Ureter (tissue), 1 donor: Measurements from ENCODE around the gene NOTUM. TPM values are rescaled to one million over a fixed set of nuclear protein-coding genes. Genes with fewer than 3 reads are reported as not detected.

Experiments
- DNase-seq: peaks from one replicate; pipeline ENCODE4 v3.0.0-alpha.2; 2020; ENCODE audit warnings: low spot score
- total RNA-seq: library from RNA; stranded (reverse); gene quantifications from one replicate; pipeline ENCODE4 v1.2.4, GENCODE V29; 2023
- donor health status: DM: yes; HTN: yes; CAD: no.

NOTUM gene
- total RNA-seq, 1 donor from 2014 or later = 4.0 TPM

GRCh38 chr17:81935709-81936084 is 25.3 kb downstream of the NOTUM start:
- DNase-seq = no peak

- DNase-seq = no peak
Measured at GRCh38 chr17:81934850-81935708, 25.9 kb downstream of the NOTUM start.

GRCh38 chr17:81934098-81934757 is 26.8 kb downstream of the NOTUM start:
- no peak for DNase-seq

- DNase-seq = no peak
Measured at GRCh38 chr17:81933178-81933699, 27.7 kb downstream of the NOTUM start.

GRCh38 chr17:81932333-81932983 is 28.5 kb downstream of the NOTUM start:
- DNase-seq = no peak

- no peak for DNase-seq
Measured at GRCh38 chr17:81931557-81932332, 29.2 kb downstream of the NOTUM start.

- no peak for DNase-seq
Measured at GRCh38 chr17:81931189-81931556, 29.8 kb downstream of the NOTUM start.

GRCh38 chr17:81930142-81931125 is 30.6 kb downstream of the NOTUM start:
- DNase-seq = no peak

- no peak for DNase-seq
Measured at GRCh38 chr17:81929253-81930141, 31.5 kb downstream of the NOTUM start.

GRCh38 chr17:81928544-81929252 is 32.3 kb downstream of the NOTUM start:
- no peak for DNase-seq

- DNase-seq = peak; percentile 91
Measured at GRCh38 chr17:81927653-81928543, 33.1 kb downstream of the NOTUM start, which contains the start of gene MAFG. Gene MAFG, minus strand, starts transcription at chr17:81927735. Its CDS starts 4,550 bp downstream, at chr17:81923185.

GRCh38 chr17:81927152-81927652 is 33.8 kb downstream of the NOTUM start:
- DNase-seq = no peak

- peak; percentile 80 for DNase-seq
Measured at GRCh38 chr17:81926451-81927151, 34.4 kb downstream of the NOTUM start.

GRCh38 chr17:81925860-81926450 is 35.0 kb downstream of the NOTUM start:
- DNase-seq = no peak

GRCh38 chr17:81924557-81925532 is 36.1 kb downstream of the NOTUM start:
- DNase-seq = no peak
